ENCODE data around the gene RABEP1.

Gene RABEP1

GRCh38 chr17:5269241-5269960 lies 12.7 kb upstream of the RABEP1 start:
- DNase-seq (ENCODE audit: low read depth, low spot score): no peak
- H3K27ac ChIP-seq: no peak overlapping the region

GRCh38 chr17:5272322-5272721 lies 9.8 kb upstream of the RABEP1 start:
- H3K27ac ChIP-seq: no peak overlapping the region
- DNase-seq (ENCODE audit: low read depth, low spot score): no peak

GRCh38 chr17:5282642-5283217 lies 646 bp downstream of the RABEP1 start:
- no peak for DNase-seq (ENCODE audit: low read depth, low spot score)
- H3K27ac ChIP-seq: peak overlapping the region; percentile 55

DNA sequence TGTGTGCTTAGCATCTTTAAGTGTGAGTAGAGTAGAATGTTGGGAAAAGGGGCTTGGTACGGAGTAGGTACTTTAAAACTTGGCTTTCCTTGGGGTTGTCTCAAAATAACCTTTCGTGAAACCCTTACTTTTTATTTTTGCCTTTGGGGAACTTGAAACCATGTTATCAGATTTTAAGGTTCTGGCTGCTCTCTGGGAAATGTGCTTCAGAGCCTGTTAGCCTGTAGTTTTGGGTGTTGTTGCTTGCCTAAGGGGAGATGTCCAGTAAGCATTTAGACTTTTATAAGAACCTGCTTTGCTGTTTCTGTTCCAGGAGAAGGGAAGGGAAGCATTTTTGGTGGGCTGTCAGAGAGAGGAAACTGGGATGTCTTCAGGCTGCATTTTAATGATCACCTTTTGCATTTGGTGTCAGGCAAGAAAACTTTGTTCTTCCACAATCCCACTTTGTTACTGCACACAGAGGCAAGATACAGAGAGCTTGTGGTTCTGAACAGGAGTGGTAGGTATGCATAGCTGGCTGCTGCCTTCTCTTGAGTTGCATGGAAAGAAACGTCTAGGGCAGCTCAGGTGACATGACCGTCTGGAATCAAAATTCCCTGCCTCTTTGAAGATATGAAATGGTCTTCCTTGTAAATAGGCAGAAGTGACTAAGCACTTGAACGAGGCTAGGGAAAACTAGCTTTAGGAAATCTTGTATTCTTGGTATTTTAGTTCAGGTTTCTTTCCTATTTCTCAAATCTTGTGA lies 1.7 kb downstream of the RABEP1 start:
- H3K27ac ChIP-seq: no peak overlapping the region
- no peak for DNase-seq (ENCODE audit: low read depth, low spot score)

DNA sequence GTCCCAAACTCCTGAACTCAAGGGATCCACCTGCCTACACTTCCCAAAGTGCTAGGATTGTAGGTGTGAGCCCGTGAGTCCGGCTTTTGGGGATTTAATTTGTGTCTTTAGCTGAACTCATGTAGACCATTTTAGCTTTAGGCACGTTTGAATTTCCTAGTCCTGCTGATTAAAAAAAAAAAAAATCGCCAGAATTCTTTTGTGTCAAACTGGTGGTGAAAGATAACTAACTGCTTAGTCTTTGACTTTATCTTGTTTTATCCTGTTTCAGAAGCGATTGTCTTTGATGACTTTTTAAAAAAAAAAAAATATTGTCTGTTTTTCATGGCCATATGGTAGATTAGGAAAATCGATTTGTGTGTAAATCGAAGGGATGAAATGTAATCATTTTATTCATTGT lies 2.6 kb downstream of the RABEP1 start:
- no peak overlapping the region for H3K27ac ChIP-seq
- DNase-seq (ENCODE audit: low read depth, low spot score): no peak

GRCh38 chr17:5286846-5287245 lies 4.8 kb downstream of the RABEP1 start:
- DNase-seq (ENCODE audit: low read depth, low spot score): no peak
- H3K27ac ChIP-seq: no peak overlapping the region

- DNase-seq (ENCODE audit: low read depth, low spot score): no peak
- H3K27ac ChIP-seq: no peak overlapping the region
Observed at GRCh38 chr17:5291683-5292350, 9.7 kb downstream of the RABEP1 start.

- no peak overlapping the region for H3K27ac ChIP-seq
- DNase-seq (ENCODE audit: low read depth, low spot score): no peak
Observed at GRCh38 chr17:5297245-5297644, 15.2 kb downstream of the RABEP1 start.

GRCh38 chr17:5299383-5299782 lies 17.3 kb downstream of the RABEP1 start:
- H3K27ac ChIP-seq: no peak overlapping the region

GRCh38 chr17:5304636-5305035 lies 22.6 kb downstream of the RABEP1 start:
- no peak for DNase-seq (ENCODE audit: low read depth, low spot score)
- no peak overlapping the region for H3K27ac ChIP-seq

More at GRCh38 chr17:5299383-5299782, 17.3 kb downstream of the RABEP1 start:
- DNase-seq (ENCODE audit: low read depth, low spot score): no peak

- H3K27ac ChIP-seq: no peak overlapping the region
- no peak for DNase-seq (ENCODE audit: low read depth, low spot score)
Observed at GRCh38 chr17:5309851-5310250, 27.8 kb downstream of the RABEP1 start.

- H3K27ac ChIP-seq: no peak overlapping the region
- no peak for DNase-seq (ENCODE audit: low read depth, low spot score)
Observed at GRCh38 chr17:5325851-5326250, 43.8 kb downstream of the RABEP1 start.

- no peak for DNase-seq (ENCODE audit: low read depth, low spot score)
Observed at GRCh38 chr17:5329784-5330557, 47.9 kb downstream of the RABEP1 start.

GRCh38 chr17:5330981-5331380 lies 48.9 kb downstream of the RABEP1 start:
- DNase-seq (ENCODE audit: low read depth, low spot score): no peak
- no peak overlapping the region for H3K27ac ChIP-seq

More at GRCh38 chr17:5329784-5330557, 47.9 kb downstream of the RABEP1 start:
- H3K27ac ChIP-seq: no peak overlapping the region

DNA sequence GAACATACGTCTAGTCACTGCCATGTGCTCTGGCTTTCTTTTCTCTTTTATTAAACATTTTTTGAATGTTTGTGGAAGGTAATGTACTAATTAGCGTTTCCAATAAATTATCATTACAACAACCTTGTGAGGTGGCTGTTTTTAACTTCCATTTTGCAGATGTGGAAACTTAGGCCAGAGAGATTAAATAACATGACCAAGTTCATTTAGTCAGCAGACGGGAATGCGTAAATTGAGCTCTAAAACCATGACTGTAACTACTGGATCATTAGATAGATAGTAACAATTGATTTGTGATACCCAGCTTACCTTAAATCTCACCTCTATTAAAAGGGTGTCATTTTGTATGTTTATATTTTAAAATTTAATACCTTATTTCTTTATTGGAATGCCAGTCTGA lies 49.4 kb downstream of the RABEP1 start:
- H3K27ac ChIP-seq: no peak overlapping the region
- no peak for DNase-seq (ENCODE audit: low read depth, low spot score)

DNA sequence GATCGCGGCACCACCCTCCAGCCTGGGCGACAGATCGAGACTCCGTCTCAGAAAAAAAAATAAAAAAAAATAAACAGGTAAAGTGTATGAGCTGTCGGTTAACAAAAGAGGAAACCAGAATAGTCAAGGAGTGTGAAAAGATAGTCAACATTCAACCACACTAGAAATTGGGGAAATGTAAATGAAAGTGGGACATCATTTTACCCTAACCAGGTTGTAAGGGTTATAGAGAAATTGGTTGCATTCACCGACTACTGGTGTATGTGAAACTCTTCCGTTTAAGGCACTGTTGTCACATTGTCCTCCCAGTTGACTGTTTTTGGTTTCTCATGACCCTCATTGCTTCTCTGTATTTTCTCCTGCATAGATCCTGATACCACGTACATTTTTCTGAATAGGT lies 62.8 kb downstream of the RABEP1 start:
- DNase-seq (ENCODE audit: low read depth, low spot score): no peak
- no peak overlapping the region for H3K27ac ChIP-seq

DNA sequence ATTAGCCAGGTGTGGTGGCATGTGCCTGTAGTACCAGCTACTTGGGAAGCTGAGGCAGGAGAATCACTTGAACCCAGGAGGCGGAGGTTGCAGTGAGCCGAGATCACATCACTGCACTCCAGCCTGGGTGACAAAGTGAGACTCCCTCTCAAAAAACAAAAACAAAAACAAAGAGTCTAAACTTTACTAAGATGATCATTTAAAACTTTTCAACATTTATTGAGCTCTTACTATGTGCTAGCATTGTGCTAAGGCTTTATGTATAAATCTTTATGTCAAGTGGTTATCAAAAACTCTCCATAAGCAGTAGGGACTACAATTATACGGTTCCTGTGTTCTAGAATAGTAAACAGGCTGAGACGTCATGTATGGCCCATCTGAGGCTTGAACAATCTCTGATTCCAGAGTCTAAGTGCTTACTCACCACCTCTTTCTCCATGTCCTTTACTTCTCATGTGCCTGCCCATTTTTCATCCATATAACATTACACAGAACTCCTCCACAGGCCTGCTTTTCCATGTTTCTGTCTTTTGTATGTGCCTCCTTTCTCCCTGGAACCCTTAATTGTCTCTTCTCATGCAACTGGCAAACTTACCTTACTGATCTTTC lies 70.7 kb downstream of the RABEP1 start:
- H3K27ac ChIP-seq: no peak overlapping the region
- no peak for DNase-seq (ENCODE audit: low read depth, low spot score)

GRCh38 chr17:5354310-5354709 lies 72.2 kb downstream of the RABEP1 start:
- no peak overlapping the region for H3K27ac ChIP-seq
- no peak for DNase-seq (ENCODE audit: low read depth, low spot score)

GRCh38 chr17:5354886-5355415 lies 72.9 kb downstream of the RABEP1 start:
- no peak for DNase-seq (ENCODE audit: low read depth, low spot score)
- peak overlapping the region; percentile 31 for H3K27ac ChIP-seq

All from epithelial cell of prostate (primary cell).